NCI-H2107 treated with DMSO at 0.1 percent for 48 hours (cell line): ENCODE measurements around the gene WFS1.

Experiments
- DNase-seq: peaks from one replicate; lab custom pipeline; 2025; ENCODE audit not compliant: unreplicated experiment; lab: John Stamatoyannopoulos, UW

WFS1 gene

DNA sequence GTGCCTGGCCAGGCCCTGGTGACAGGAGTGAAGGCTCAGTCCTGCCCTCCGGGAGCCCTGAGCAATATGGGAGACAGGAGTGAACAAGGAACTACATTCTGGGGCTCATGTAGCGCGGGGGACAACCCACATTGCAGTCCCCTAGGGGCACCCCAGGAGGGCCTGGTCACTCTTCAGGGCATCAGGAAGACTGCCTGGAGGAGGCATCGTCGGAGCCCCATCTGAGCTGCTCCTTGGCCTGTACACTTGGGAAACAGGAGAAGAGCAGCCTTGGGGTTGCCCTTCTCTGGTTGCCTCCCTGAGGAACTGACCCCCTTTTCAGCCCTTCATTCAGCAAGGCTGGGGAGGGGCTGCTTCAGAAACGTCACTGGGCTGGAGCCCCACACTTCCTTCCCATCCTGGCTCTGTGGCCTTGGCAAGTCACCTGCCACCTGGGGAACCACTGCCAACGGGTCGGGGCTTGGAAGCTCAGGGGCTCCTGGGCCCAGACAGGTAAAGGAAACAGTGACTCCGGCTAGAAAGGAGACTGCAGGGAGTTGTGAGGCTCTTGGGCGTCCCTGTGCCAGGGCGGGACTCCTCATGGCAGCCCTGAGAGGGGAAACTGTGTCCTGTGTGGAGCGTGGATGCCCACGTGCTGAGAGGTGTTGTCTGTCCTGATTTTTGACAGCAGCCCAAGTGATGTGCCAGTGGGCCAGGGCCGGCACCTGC lies 10.1 kb downstream of the WFS1 start:
- no peak for DNase-seq

DNA sequence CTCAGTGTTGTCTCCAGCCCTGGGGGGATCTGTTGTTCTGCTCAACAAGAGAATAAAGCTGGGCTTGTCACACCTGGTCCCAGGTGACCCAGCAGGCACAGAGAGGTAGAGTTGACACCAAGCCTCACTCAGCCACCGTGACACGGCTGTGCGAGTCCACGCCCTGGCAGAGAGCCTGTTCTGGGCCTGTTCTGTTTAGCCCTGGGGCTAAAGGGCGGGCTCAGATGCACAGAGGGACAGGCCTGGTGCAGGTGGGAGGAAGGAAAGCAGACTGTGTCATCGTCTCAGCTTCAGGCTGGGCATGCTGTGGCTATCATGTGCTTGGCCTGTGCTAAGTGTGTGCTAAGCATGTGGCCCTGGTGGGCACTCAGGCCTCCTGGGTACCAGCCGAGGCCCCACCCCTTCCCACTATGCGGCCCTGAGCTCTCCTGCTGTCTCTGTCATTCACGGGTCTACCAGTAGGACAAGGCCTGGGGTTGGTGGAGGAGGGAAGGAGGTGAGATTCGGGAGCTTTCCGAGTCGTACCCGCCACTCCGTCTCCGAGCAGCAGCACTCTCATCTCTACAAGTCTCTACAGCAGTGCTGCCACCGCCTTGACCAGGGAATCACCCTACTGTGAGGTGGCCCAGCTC lies 10.8 kb downstream of the WFS1 start:
- no peak for DNase-seq

DNA sequence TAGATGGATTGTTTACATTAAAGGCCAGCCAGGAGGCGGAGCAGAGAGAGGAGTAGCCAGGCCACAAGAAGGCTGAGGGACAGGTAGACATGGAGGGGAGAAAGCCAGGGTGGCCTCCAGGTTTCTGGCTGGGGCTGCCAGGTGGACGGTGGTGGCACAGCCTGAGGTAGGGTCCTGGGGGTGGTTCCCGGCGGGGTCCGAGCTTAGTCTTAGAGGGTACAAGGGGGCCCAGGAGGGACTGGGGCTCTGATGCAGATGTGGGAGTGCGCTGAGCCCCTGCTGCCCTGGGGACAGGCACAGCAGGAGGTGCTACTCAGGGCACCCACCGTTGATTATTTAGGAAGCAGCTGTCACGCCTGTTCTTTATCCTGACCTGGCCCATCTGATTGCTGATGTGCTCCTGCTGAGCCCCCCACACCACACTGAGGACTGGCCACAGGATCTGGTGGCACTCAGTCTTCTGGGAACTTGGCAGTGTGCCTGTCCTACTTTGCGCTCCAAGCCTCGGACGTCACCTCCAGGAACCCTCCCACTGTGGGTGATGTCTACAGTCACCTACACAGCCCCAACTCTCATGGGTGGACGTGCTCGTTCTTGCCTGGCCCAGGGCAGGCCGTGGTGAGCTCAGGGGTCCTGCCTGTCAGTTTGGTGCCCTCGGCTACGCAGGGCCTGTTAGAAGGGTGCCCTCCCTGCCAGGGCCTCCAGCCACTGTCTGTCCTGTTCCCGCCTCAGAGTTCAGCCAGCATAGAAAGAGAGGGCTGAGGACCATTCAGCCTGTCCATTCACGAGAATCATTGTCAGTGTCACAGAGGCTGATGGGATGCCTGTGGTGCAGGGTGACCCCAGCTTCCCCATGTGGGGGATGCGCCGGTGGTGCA lies 12.0 kb downstream of the WFS1 start:
- DNase-seq, result no peak

DNA sequence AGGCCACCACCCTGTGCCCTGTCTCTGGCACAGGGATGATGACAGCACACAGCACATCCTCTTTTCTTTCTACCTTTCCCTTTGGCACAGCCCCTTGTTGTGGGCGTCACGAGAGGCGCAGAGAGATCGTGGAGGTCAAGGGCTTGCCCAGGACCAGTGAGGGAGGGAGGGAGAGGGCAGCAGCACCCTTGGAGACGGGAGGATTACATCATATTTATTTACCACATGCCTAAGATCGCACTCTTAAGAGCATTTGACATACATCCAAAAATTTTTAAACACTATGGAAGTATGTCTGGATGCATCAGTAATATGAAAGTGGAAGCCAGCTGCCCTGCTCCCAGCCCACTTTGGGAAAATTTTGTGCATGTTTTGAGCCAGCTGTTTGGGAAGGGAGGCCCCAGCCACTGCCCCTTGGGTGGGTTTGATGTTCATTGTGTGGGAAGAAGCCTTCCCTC lies 12.7 kb downstream of the WFS1 start:
- DNase-seq, result no peak

DNA sequence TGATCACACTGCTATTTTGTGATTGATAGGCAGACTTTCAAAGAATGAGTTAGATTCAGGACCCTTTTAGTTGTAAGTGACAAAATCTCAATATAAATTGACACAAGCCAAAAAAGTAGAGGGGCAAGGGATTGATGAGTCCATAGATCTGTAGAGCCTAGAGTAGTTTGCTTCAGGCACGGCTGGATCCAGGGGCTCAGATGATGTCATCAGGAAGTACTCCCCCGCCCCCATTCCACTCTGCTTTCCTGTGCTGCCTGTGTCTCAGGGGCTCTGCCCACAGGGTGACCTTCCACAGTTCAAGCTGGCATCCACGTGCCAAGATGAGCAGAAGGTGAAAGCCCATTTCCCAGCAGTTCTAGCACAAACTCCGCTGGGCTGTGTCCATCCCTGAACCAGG lies 13.6 kb downstream of the WFS1 start:
- no peak for DNase-seq

DNA sequence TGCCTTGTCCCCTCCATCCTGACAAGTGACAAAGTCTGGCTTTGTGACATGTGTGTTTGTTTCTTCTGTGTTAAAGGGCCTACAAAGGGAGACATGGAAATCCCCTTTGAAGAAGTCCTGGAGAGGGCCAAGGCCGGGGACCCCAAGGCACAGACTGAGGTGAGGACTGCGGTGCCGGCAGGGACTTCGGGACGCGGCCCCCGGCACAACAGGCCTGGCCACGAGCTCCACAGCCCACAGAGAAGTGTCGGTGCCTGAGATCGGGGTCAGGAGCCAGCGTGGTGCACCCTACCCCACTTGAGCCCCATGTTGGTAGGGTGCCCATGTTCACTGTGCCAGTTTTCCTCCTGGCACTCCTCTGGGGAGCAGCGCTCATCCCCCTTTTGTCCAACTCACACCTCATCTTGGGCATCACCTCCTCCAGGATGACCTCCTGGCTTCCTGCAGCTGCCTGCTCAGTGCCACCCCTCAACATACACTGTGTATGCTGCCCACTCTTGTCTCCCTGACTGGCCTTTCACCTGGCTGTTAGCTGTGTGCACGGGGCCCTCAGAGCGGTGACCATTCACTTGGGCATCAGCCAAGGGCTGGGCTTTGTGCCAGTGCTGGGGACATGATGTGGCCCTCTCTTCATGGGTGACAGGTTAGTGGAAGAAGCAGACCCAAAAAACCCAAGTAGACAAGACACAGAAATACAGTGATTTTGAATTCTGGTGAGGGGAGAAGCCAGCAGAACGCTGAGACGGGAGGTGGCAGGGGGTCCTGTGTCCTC lies 17.6 kb downstream of the WFS1 start:
- DNase-seq, result no peak

DNA sequence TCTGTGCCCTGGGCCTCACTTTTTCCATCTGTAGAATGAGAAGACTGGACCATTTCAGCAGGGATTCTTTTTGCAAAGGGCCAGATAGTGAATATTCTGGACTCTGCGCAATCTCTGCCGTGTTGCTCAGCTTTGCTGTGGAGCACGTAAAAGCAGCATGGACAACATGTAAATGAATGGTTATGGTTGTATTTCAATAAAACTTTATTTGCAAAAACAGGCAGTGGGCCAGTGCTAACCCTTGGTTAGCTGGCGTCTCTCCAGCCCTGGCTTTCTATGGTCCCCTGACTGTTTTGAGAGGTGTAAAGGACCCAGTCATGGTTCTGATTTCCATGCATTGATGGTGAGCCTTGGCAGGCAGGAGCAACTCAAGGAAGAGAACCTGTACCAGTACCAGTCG lies 18.7 kb downstream of the WFS1 start:
- DNase-seq, result no peak

DNA sequence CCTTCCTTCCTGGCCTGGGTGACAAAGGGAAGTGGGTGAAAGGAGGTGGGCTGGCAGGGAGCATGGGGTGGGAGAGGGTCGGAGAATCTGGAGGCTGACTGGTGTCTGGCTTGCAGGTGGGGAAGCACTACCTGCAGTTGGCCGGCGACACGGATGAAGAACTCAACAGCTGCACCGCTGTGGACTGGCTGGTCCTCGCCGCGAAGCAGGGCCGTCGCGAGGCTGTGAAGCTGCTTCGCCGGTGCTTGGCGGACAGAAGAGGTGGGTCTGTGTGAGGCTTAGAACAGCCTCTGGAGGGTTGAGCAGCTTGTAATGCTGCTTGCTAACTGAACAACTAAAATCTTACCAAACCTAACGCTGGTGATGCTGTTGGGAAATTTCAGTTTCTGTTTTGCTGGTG lies 19.2 kb downstream of the WFS1 start:
- DNase-seq, result no peak

DNA sequence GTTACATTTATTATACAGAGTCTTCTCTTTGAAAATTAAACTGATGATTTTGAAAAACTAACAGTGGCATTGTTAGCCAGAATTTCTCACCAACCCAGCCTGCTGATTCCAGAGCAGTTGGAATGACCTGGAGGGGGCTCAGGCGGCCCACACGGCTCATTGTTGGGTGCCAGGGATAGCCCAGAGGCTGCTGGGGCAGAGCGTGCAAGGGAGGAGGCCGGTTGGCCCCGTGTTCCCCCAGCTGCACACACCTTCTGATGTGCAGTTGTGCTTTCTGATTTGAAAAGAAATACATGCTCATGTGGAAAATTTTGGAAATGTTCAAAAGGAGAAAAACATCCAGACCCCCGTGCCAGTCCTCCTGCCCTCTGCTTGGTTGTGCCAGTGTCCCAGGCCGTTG lies 20.6 kb downstream of the WFS1 start:
- no peak for DNase-seq

DNA sequence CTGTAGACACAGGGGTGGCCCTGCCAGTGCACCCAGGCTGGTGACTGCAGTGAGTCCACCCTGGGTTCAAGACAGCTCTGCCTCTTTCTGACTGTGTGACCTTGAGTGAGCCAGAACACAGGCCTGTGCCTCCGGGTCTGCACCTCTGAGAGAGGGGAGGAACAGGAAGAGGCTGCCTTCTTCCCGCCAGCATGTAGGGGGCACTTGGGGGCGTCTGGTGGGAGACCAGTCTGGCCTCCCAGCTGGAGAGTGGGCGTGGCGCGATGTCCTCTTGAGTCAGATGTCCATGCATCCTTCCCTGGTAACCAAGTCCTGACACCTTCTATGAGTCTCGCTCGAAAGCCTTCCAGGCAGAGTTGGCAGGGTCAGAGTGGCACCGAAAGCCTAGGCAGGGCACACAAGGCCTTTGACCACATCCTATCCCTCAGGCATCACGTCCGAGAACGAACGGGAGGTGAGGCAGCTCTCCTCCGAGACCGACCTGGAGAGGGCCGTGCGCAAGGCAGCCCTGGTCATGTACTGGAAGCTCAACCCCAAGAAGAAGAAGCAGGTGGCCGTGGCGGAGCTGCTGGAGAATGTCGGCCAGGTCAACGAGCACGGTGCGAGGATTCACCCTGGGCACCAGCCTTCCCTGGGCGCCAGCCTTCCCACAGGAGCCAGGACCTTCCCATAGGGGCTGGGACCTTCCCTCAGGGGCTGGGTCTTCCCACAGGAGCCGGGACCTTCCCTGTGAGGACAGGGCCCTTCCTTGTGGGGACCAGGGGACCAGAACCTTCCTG lies 21.3 kb downstream of the WFS1 start:
- no peak for DNase-seq

DNA sequence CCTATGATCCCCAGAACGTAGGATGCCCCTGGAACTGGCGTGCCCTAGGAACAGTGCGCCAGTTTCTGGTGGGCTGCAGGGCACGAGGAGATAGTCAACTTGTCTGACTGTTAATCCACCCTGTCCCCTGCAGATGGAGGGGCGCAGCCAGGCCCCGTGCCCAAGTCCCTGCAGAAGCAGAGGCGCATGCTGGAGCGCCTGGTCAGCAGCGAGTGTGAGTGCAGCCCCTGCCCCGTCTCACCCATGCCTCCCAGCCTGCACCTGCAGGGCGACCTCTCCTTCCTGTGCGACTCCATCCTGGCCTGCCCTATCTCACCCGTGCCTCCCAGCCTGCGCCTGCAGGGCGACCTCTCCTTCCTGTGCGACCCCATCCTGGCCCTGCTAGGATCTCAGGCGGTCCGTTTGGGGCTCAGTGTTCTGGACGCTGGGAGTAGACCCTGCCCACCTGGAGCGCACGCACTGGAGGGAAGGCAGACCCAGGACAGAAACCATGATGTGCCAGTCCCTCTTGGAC lies 22.2 kb downstream of the WFS1 start:
- no peak for DNase-seq

DNA sequence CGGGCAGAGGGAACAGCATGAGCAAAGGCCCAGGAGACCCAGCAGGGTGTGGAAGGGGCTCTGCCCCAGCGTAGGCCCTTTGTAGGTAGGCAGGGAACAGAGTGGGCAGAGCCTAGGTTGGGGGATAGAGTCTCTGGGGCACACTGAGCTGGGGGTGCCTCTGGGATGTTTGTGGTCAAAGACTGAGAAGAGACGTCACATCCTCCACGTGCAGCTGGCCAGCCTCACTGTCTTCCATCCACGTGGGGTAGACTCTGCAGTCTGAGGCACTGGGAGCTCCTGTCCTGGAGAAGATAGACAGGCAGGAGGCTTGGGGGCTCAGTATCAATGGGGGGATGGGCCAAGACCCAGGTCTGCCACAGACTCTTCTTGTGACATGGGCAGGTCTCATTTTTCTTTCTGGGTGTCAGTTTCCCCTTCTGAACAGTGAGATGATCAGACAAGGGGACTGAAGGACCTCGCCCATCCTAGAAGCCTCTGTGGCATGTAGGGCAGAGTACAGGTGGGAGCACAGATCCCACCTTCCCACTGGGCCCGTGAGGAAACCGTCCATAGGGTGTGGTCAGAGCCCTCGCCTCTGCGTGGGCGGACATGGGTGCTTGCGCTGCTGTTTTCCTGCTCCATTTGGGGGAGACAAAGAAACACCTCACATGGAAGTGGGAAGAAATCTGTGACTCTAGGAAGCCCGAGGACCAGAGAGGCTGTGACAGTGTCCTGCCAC lies 22.9 kb downstream of the WFS1 start:
- DNase-seq, result no peak

DNA sequence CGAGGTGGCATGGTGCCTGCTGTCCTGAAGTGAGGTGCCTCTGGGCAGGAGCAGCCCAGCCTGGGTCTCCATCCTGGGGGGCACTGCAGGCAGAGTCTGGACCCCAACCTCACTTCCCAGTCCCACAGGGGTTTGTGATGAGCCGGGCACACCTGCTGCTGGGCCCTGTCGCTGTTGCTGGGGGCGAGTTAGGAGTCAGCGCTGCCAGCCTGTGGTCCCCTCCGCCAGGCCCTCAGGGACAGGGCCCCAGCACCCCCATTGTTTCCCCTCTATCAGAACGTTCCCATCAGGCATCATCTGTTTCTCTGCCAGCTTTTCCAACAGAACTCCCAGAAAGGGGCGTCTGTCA lies 23.4 kb downstream of the WFS1 start:
- no peak for DNase-seq

DNA sequence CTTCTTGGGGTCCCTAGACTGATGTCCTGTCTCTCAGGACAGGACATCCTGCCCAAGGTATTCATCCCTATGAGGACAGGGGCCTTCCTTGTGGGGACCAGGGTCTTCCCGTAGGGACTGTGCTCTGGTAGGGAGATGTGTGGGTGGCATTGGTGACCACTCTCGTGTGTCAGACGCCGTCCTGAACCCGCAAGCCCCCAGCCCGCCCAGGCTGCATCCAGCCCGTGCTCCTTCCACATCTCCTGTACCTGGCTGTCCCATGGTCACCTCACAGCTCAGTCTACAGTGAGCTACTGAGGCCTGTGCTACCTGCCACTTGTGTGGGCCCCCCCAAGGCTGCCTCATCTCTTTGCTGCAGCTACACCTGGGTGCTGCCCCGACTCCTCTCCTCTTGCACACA lies 24.0 kb downstream of the WFS1 start:
- DNase-seq, result no peak

DNA sequence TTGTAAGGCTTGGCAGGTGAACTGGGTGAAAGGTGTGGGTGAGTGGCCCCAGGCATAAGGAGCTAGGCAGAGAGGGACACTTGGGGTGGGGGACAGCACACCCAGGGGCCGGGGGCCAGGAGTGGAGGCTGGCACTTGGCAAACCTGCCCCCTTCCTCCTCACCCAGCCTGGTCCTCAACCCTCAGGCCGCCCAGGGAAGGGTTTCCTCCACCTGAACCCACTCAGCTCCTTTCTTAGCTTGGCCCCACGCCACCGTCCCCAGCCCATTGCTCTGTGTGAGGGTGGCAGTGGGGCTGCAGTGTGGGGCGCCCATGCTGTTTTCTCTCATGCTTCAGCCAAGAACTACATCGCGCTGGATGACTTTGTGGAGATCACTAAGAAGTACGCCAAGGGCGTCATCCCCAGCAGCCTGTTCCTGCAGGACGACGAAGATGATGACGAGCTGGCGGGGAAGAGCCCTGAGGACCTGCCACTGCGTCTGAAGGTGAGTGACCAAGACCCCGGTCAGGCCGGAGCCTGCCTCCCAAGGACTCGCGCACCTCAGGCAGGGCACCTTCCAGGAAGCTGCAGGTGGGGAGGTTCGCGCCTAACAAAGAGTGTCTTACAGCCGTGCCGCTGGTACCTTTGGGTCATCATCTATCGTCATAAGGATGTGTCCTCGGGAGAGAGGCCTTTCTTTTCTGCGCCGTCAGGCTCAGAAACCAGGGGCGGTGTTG lies 25.2 kb downstream of the WFS1 start:
- no peak for DNase-seq

DNA sequence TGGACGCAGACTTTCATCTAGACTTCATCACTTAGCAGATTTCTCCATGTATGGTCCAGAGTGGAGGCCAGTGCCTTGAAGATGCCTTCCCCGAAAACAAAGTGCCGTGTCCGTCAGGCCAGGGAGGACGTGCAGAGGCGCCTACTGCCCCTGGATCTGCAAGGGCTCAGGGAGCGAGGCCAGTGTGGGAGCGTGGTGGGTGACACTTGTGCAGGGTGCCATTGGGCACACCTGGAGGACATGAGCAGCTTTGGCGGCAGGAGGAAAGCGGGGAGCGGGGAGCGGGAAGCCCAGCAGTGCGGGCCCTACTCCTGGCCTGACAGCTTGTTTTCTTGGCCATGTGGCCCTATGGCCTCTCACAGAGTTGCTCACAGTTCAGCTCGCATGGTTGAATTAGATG lies 25.8 kb downstream of the WFS1 start:
- DNase-seq, result no peak

DNA sequence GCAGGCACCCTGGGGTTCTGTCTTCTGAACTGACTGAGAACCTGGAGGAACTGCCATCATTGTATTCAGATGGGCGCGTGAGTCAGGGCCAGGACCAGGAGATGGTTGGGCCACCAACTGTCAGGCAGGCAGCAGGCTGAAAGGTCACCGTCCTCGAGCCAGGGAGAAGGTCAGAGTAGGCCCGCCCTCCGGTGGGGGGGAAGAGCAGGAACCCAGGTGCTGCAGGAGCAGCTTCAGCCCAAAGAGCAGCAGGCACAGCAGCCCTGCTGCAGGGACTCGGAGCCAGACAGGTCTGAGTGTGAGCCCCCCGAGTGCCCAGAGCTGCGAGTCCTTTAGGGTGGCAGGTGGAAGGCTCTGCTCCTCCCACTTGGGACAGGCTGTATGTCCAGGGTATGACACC lies 26.4 kb downstream of the WFS1 start:
- no peak for DNase-seq

DNA sequence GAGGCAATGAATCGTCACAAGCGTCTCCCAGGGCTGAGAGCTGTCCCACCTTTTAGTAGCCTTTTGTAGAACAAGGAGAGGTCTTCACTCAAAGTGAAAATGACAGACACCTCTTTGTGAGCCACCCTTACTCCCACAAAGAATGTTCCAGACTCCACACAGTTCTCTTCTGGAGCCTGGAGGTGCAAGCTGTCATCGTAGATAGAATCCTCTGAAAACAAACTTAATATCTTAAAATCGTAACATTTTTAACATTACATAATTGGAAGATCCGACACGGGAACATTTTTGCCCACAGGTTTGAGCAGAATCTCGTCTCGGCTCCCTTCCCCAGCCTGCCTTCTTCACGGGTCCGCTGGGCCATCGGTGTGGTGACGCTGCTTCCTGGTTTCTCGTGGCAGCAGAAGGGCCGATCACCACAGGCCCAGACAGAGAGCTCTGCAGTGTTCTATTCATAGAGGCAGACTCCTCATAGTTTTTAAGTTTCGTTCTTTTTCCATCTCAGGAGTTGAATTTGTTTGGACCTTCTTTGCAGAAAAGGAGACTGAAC lies 27.7 kb downstream of the WFS1 start:
- no peak for DNase-seq

DNA sequence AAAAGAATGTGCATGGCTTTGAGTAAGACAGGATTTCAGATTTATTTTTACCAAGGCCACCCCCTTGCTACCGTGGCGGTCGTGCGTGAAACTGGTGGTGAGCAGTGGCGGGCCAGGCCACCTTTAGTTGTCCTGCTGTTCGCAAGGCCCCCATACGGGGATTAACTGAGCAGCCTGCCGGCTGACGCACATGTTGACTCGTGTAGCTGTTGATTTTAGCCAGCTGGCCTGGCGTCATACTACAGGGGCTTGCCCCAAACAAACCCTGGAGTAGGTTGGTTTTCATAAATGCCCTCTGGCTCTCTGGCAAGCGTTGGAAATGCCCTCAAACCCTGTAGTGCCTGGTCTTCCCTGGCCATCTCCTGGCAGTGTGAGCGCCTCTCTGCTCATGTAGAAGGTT lies 28.4 kb downstream of the WFS1 start:
- DNase-seq, result no peak
